AG04450 (cell line): Measurements from ENCODE around the gene MGAT4B. TPM values are rescaled to one million over a fixed set of nuclear protein-coding genes. Genes with fewer than 3 reads are reported as not detected.

Experiments used
- CTCF ChIA-PET: fragments of 300-600, 350-600 bp; formaldehyde crosslinking; extraction: SDS; loops from one replicate; lab custom pipeline; 2022; ENCODE audit warnings: antibody characterized with exemption, inconsistent platforms; lab: Charles Lee
- POLR2A ChIA-PET: fragments of 350-600 bp; formaldehyde crosslinking; extraction: SDS; loops from one replicate; lab custom pipeline; 2021; ENCODE audit warnings: antibody characterized with exemption, inconsistent platforms; lab: Yijun Ruan, JAX
- DNase-seq: peaks from one replicate; pipeline ENCODE4 v3.0.0-alpha.2; 2011; ENCODE audit warnings: low read depth, low spot score
- H3K27ac ChIP-seq: one replicate; pipeline ENCODE4 v1.5.1; 2012; ENCODE audit warnings: low read depth, low read length, control low read depth
- H3K27me3 ChIP-seq: one replicate; pipeline ENCODE4 v1.6.0; 2012; ENCODE audit warnings: low read length; ENCODE audit not compliant: control insufficient read depth, insufficient read depth
- H3K4me3 ChIP-seq: 2 replicates; pipeline ENCODE4 v1.5.1; 2011; ENCODE audit warnings: mild to moderate bottlenecking, low read depth, low read length, control low read depth
- H3K9me3 ChIP-seq: 2 replicates; pipeline ENCODE4 v1.5.1; 2012; ENCODE audit warnings: low read length; ENCODE audit not compliant: control insufficient read depth, insufficient read depth
- CTCF ChIP-seq: IDR thresholded peaks from 2 replicates; pipeline ENCODE4 v1.5.1; 2011; ENCODE audit warnings: low read depth, low read length, control low read depth, inconsistent platforms
- polyA plus RNA-seq: library from polyadenylated mRNA; depleted of rRNA; stranded (reverse); fragments of >200 nt; gene quantifications from 2 replicates; pipeline ENCODE4 v1.2.3, GENCODE V29; 2011

The MGAT4B gene
- polyA plus RNA-seq, 1 experiment = 102 TPM

- CTCF ChIA-PET = interaction anchor here (0.5 to 1.2 kb wide), 8 partner anchors 10 to 85 kb away, joined by 3 to 8 read pairs (median 4); no protein-coding TSS in a partner anchor
- H3K27me3 ChIP-seq = no peaks in the 10 kb centered on the region
- no peaks in the 10 kb centered on the region; the same call in 1 of the 2 replicates for H3K9me3 ChIP-seq
- no peak overlapping the region for H3K4me3 ChIP-seq
- DNase-seq = no peak
- POLR2A ChIA-PET = no interaction called here
- TF ChIP-seq CTCF = peak; percentile 56
- no peak overlapping the region for H3K27ac ChIP-seq
These were observed 5.1 kb downstream of the MGAT4B start for GRCh38 chr5:179801304-179802206.

- Histone ChIP-seq H3K9me3 (no peaks in the 10 kb centered on the region; the same call in 1 of the 2 replicates), H3K27me3 (no peaks in the 10 kb centered on the region), H3K27ac (no peak overlapping the region), H3K4me3 (no peak overlapping the region)
- DNase-seq = no peak
- POLR2A ChIA-PET = interaction anchor here (0.7 kb wide), 1 partner anchor 68 kb away, joined by 3 read pairs; no protein-coding TSS in a partner anchor
- TF ChIP-seq CTCF = no peak
- CTCF ChIA-PET = no interaction called here
These were observed 5.9 kb downstream of the MGAT4B start for GRCh38 chr5:179800696-179801201.

- Histone ChIP-seq H3K9me3 (no peaks in the 10 kb centered on the region; the same call in 1 of the 2 replicates), H3K27me3 (no peaks in the 10 kb centered on the region), H3K4me3 (no peak overlapping the region), H3K27ac (no peak overlapping the region)
- POLR2A ChIA-PET = interaction anchor here (0.7 kb wide), 1 partner anchor 68 kb away, joined by 3 read pairs; no protein-coding TSS in a partner anchor
- CTCF ChIA-PET = no interaction called here
- no peak for TF ChIP-seq CTCF
- no peak for DNase-seq
These were observed 6.5 kb downstream of the MGAT4B start for GRCh38 chr5:179800071-179800695.

GRCh38 chr5:179799644-179799973, 7.1 kb downstream of the MGAT4B start:
- H3K4me3 ChIP-seq = no peak overlapping the region
- POLR2A ChIA-PET = no interaction called here
- CTCF ChIA-PET = no interaction called here

More at GRCh38 chr5:179799644-179799973, 7.1 kb downstream of the MGAT4B start:
- no peaks in the 10 kb centered on the region for H3K27me3 ChIP-seq
- H3K9me3 ChIP-seq = no peaks in the 10 kb centered on the region; the same call in 1 of the 2 replicates
- DNase-seq = no peak
- no peak for TF ChIP-seq CTCF
- H3K27ac ChIP-seq = no peak overlapping the region
